Endothelial cell of umbilical vein (primary cell): ENCODE measurements around the gene PLXNA4. TPM values are rescaled to one million over a fixed set of nuclear protein-coding genes. Genes with fewer than 3 reads are reported as not detected.

Source experiments
- BruUV-seq: library from RNA; stranded (reverse); fragments of 400-500 nt; replicated peaks from 2 replicates; lab custom pipeline; 2021; lab: Mats Ljungman, UMichigan
- CTCF ChIA-PET: fragments of 300-600, 350-600 bp; sonication (Branson Sonifier 250); formaldehyde crosslinking; loops from one replicate; lab custom pipeline; 2021; ENCODE audit warnings: antibody characterized with exemption, inconsistent platforms; lab: Charles Lee
- POLR2A ChIA-PET: fragments of 300-600, 350-600 bp; sonication (Branson Sonifier 250); formaldehyde crosslinking; loops from one replicate; lab custom pipeline; 2021; ENCODE audit warnings: antibody characterized with exemption, inconsistent platforms; lab: Charles Lee
- DNase-seq: peaks from one replicate; pipeline ENCODE4 v3.0.0-alpha.2; 2011; ENCODE audit warnings: low read depth, low spot score
- FAIRE-seq: peaks from 2 replicates; lab custom pipeline; 2011; peaks lifted over from hg19 to GRCh38; lab: Jason Lieb, UNC
- H2AFZ ChIP-seq: 2 replicates; pipeline ENCODE4 v1.6.0; 2012; ENCODE audit warnings: low read depth, low read length, control low read depth, inconsistent platforms
- H3K27ac ChIP-seq: 2 replicates; pipeline ENCODE4 v1.5.1; 2011; ENCODE audit warnings: low read depth, mild to moderate bottlenecking, control low read depth, low read length, moderate library complexity; ENCODE audit not compliant: insufficient read depth
- H3K27me3 ChIP-seq, 2 experiments: 2 replicates each; pipeline versions ENCODE4 v1.6.0 to v1.6.1; 2011; ENCODE audit warnings: low read length in 2 of 2, mixed read lengths in 1 of 2; ENCODE audit not compliant: control insufficient read depth in 2 of 2, insufficient read depth in 2 of 2
- H3K36me3 ChIP-seq, 2 experiments: 2 replicates in 1 of 2; 3 replicates in 1 of 2; pipeline ENCODE4 v1.5.1; 2011; ENCODE audit warnings: low read length in 2 of 2, mild to moderate bottlenecking in 1 of 2, moderate library complexity in 1 of 2; ENCODE audit not compliant: control insufficient read depth in 2 of 2, insufficient read depth in 2 of 2; ENCODE audit errors: extremely low read depth in 1 of 2
- H3K4me1 ChIP-seq: 3 replicates; pipeline ENCODE4 v1.5.1; 2011; ENCODE audit warnings: mild to moderate bottlenecking, low read length; ENCODE audit not compliant: control insufficient read depth, insufficient read depth; ENCODE audit errors: extremely low read depth
- H3K4me2 ChIP-seq: 2 replicates; pipeline ENCODE4 v1.6.1; 2011; ENCODE audit warnings: low read length, control low read depth, mixed read lengths; ENCODE audit not compliant: insufficient read depth
- H3K4me3 ChIP-seq, 3 experiments: fragments of 200-600 bp in 1 of 3; sonication (generic), shearing (Covaris generic) in 1 of 3; replicated peaks in 1 of 3; 2 replicates each; pipeline ENCODE4 v1.5.1; 2011 to 2016; ENCODE audit warnings: control low read depth in 3 of 3, low read length in 3 of 3, mild to moderate bottlenecking in 2 of 3, inconsistent platforms in 1 of 3, low read depth in 1 of 3, moderate library complexity in 1 of 3; ENCODE audit not compliant: insufficient read depth in 1 of 3
- H3K79me2 ChIP-seq: 2 replicates; pipeline ENCODE4 v1.6.0; 2012; ENCODE audit warnings: low read length, inconsistent platforms; ENCODE audit not compliant: control insufficient read depth, insufficient read depth
- H3K9ac ChIP-seq: replicated peaks from 2 replicates; pipeline ENCODE3; 2011; ENCODE audit warnings: low read length, control low read depth; ENCODE audit not compliant: insufficient read depth; ENCODE audit errors: extremely low read depth
- H3K9me1 ChIP-seq: replicated peaks from 3 replicates; pipeline ENCODE4 v1.6.0; 2011; ENCODE audit warnings: mild to moderate bottlenecking, low read length; ENCODE audit not compliant: control insufficient read depth, insufficient read depth; ENCODE audit errors: extremely low read depth
- H3K9me3 ChIP-seq: replicated peaks from 2 replicates; pipeline ENCODE4 v1.5.1; 2012; ENCODE audit warnings: low read length, inconsistent platforms; ENCODE audit not compliant: control insufficient read depth, insufficient read depth
- H4K20me1 ChIP-seq: replicated peaks from 2 replicates; pipeline ENCODE3; 2011; ENCODE audit warnings: mild to moderate bottlenecking, low read length; ENCODE audit not compliant: control insufficient read depth, insufficient read depth; ENCODE audit errors: extremely low read depth
- CTCF ChIP-seq, 2 donors: IDR thresholded peaks; 1 replicate in 1 of 2; 2 replicates in 1 of 2; pipeline ENCODE4 v1.5.1; 2011; ENCODE audit warnings: low read length in 2 of 2, mild to moderate bottlenecking in 2 of 2, moderate library complexity in 2 of 2, control low read depth in 1 of 2, inconsistent platforms in 1 of 2, low read depth in 1 of 2; ENCODE audit not compliant: insufficient read depth in 1 of 2; ENCODE audit errors: extremely low read depth in 1 of 2
- EZH2 ChIP-seq: IDR thresholded peaks from 2 replicates; pipeline ENCODE4 v1.6.1; 2012; ENCODE audit warnings: borderline replicate concordance, low read depth, mild to moderate bottlenecking, moderate library complexity, low read length, inconsistent platforms; ENCODE audit not compliant: severe bottlenecking
- POLR2AphosphoS5 ChIP-seq: IDR thresholded peaks from 2 replicates; pipeline ENCODE4 v1.6.1; 2012; ENCODE audit warnings: low read depth, mild to moderate bottlenecking, control low read depth, low read length, moderate library complexity; ENCODE audit not compliant: insufficient read depth
- dilution Hi-C: fragments of 300-500 bp; cut with MboI; formaldehyde crosslinking; loops from one replicate; pipeline ENCODE4 v1.15.0; 2019; ENCODE audit warnings: low sequenced_read_pairs; ENCODE audit not compliant: extremely low pct_ligation_motif_present
- intact Hi-C: fragments of 100-400 bp; cut with micrococcal nuclease; formaldehyde crosslinking; loops from one replicate; pipeline ENCODE4 v1.10.0; 2022
- polyA plus RNA-seq, 4 experiments: library from polyadenylated mRNA; depleted of rRNA in 3 of 4; stranded (reverse) in 3 of 4; unstranded in 1 of 4; fragments of >200 nt; gene quantifications; 2 replicates each; pipeline versions ENCODE4 v1.2.1 to v1.2.3, GENCODE V29; 2011 to 2012; ENCODE audit warnings: missing spikeins in 1 of 4
- total RNA-seq: library from RNA; stranded (reverse); gene quantifications from 2 replicates; pipeline ENCODE4 v1.2.3, GENCODE V29; 2021

The PLXNA4 gene
- total and polyA plus RNA-seq, 2 donors (not counting 3 experiments of a cell fraction or from before 2014, with no cell fraction given) = 12.1 to 20.4 TPM

GRCh38 chr7:132321387-132321786 lies 254.9 kb downstream of the PLXNA4 start:
- no peaks in the 10 kb centered on the region for H3K27me3 ChIP-seq
- intact Hi-C loops = no loop called here
- ChIA-PET CTCF (interaction anchor here (0.9 to 4.5 kb wide), 9 partner anchors 13 to 257 kb away, joined by 3 to 268 read pairs (median 4); partner anchors contain the start of gene PLXNA4), POLR2A (no interaction called here)
- H3K4me1 ChIP-seq = peaks cover 18% of the 10 kb centered on the region
- no peak overlapping the region for H2AFZ ChIP-seq
- no peak for TF ChIP-seq POLR2AphosphoS5
- no peak for TF ChIP-seq CTCF (IDR thresholded peaks at IDR 0.05; ENCODE audit: extremely low read depth in 1 of 2, insufficient read depth in 1 of 2, low read depth in 1 of 2, low read length in 2 of 2)
- no peak overlapping the region for H3K27ac ChIP-seq
- no peaks in the 10 kb centered on the region for H4K20me1 ChIP-seq
- DNase-seq = peak; percentile 24
- no peaks in the 10 kb centered on the region for H3K79me2 ChIP-seq
- H3K9me1 ChIP-seq = no peaks in the 10 kb centered on the region
- no peaks in the 10 kb centered on the region for H3K36me3 ChIP-seq
- dilution Hi-C loops = no loop called here
- no peaks in the 10 kb centered on the region for H3K9me3 ChIP-seq
- no peak overlapping the region for H3K4me2 ChIP-seq
- no TSS peak for BruUV-seq
- FAIRE-seq = no peak
- no peak overlapping the region for H3K4me3 ChIP-seq
- H3K9ac ChIP-seq = no peak overlapping the region

GRCh38 chr7:132319481-132319880 lies 256.8 kb downstream of the PLXNA4 start:
- H3K4me1 ChIP-seq = peaks cover 18% of the 10 kb centered on the region
- no peak overlapping the region for H3K4me3 ChIP-seq
- H3K27ac ChIP-seq = no peak overlapping the region
- DNase-seq = peak; percentile 46
- FAIRE-seq = peak; percentile 55
- H3K4me2 ChIP-seq = peak overlapping the region; percentile 23
- BruUV-seq = no TSS peak
- no peak overlapping the region for H3K9ac ChIP-seq
- POLR2A ChIA-PET = no interaction called here
- no peaks in the 10 kb centered on the region for H3K9me1 ChIP-seq
- no peak overlapping the region for H2AFZ ChIP-seq
- dilution Hi-C loops (no loop called here), intact Hi-C loops (loop anchor here (2.0 to 5.0 kb wide), 2 partner anchors 67 to 88 kb away; no protein-coding TSS in a partner anchor)
- H4K20me1 ChIP-seq = no peaks in the 10 kb centered on the region
- no peaks in the 10 kb centered on the region for H3K79me2 ChIP-seq
- no peaks in the 10 kb centered on the region for H3K9me3 ChIP-seq
- CTCF ChIA-PET = interaction anchor here (1.1 to 4.5 kb wide), 24 partner anchors 12 to 459 kb away, joined by 3 to 268 read pairs (median 8); partner anchors contain the start of gene PLXNA4
- TF ChIP-seq EZH2 = no peak
- no peaks in the 10 kb centered on the region for H3K27me3 ChIP-seq
- H3K36me3 ChIP-seq = no peaks in the 10 kb centered on the region
